NOMO-1 (cell line): ENCODE results near the gene OR4E1.
A peak's percentile ranks its signal among the peaks of the same experiment; 100 is the strongest.
"Not testable (repeated sequence)": the region's sequence is repeated elsewhere in the genome, so short reads cannot be mapped to it uniquely, and the experiment has no call there.

Source experiments
- DNase-seq, 2 experiments: peaks; one replicate each; lab custom pipeline; 2025; ENCODE audit not compliant: unreplicated experiment in 2 of 2; lab: John Stamatoyannopoulos, UW

Gene OR4E1, protein sequence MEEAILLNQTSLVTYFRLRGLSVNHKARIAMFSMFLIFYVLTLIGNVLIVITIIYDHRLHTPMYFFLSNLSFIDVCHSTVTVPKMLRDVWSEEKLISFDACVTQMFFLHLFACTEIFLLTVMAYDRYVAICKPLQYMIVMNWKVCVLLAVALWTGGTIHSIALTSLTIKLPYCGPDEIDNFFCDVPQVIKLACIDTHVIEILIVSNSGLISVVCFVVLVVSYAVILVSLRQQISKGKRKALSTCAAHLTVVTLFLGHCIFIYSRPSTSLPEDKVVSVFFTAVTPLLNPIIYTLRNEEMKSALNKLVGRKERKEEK

GRCh38 chr14:21673718-21674117, at the start of gene OR4E1:
OR4E1 (minus strand) TSS chr14:21673818; CDS start chr14:21670935, 2,883 bp downstream.
- DNase-seq, result no peak

GRCh38 chr14:21721504-21721903, 47.9 kb upstream of the OR4E1 start:
- DNase-seq, result no peak

DNA sequence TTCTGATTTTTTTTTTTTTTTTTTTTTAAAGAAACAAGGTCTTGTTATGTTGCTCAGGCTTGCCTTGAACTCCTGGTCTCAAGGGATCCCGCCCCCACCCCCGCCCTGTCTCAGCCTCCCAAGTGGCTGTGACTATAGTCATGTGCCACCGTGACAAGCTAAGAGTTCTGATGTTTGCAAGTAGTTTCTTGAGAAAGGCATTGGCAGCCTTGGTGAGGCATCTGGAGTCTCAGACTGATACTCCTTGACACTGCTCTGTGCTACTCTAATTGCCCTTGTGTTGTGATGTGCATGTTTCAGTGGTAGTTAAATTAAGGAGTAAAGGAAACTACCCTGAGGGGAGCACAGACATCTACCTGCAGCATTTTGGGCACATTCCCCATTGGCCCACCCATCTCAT, 46.2 kb upstream of the OR4E1 start:
- no peak for DNase-seq

DNA sequence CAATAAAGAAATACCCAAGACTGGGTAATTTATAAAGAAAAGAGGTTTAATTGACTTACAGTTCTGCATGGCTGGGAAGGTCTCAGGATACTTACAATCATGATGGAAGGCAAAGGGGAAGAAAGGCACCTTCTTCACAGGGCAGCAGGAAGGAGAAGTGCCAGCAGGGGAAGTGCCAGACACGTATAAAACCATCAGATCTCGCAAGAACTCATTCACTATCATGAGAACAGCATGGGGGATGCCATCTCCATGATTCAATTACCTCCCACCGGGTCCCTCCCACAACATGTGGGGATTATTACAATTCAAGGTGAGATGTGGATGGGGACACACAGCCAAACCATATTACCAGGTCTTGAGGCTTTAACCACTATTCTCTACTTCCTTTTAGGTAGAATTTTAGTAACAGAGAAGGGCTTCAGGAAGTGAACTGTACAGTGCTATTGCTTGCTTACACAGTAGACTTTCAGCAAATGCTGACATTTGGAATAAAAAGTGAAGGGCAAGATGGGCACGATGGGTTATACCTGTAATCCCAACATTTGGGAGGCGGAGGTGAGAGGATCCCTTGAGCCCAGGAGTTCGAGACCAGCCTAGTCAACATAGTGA, 40.8 kb upstream of the OR4E1 start:
- DNase-seq, result no peak

GRCh38 chr14:21712036-21712435, 38.4 kb upstream of the OR4E1 start:
- no peak for DNase-seq

DNA sequence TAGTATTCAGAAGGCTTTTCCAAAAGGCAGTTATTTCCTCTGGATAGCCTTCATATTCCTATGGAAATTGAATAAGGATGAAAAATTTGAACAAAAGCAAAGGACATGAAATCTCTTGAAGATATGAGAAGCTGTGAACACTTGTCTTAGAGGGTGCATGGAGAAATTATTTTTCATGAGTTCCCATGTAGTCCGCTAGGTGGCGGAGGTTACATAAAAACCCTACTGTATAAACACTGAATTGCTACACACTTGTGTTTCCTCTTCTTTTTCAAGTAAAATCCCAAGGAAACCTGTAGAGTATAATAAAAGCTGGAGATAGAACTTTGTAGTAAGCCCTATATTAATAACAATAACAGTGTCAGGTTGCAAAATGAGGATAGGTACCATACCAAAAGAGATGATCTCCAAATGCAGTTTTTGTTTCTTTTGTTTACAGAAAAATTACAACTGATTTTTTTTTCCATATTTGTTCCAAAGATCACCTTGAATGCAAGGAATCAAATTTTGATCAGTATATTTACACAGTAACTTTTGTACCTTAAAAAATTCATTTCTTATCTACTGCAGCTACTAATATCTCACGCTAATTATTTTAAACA, 37.8 kb upstream of the OR4E1 start:
- peak in 1 of 2 experiments; percentile 41 for DNase-seq

GRCh38 chr14:21704338-21704737, 30.7 kb upstream of the OR4E1 start:
- no peak for DNase-seq

GRCh38 chr14:21703357-21704326, 30.0 kb upstream of the OR4E1 start:
- peak in 1 of 2 experiments; percentile 10 for DNase-seq

- no peak for DNase-seq
These were observed 28.7 kb upstream of the OR4E1 start for GRCh38 chr14:21702316-21702715.

GRCh38 chr14:21699551-21699950, 25.9 kb upstream of the OR4E1 start:
- DNase-seq, result no peak

GRCh38 chr14:21698538-21698937, 24.9 kb upstream of the OR4E1 start:
- not testable (repeated sequence) for DNase-seq

DNA sequence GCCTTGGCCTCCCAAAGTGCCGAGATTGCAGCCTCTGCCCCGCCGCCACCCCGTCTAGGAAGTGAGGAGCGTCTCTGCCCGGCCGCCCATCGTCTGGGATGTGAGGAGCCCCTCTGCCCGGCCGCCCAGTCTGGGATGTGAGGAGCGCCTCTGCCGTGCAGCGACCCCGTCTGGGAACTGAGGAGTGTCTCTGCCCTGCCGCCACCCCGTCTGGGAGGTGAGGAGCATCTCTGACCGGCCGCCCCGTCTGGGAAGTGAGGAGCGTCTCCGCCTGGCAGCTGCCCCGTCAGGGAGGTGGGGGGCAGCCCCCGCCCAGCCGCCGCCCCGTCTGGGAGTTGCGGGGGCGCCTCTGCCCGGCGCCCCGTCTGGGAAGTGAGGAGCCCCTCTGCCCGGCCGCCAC, 24.0 kb upstream of the OR4E1 start:
- DNase-seq, result not testable (repeated sequence)

- DNase-seq, result no peak
These were observed 20.8 kb upstream of the OR4E1 start for GRCh38 chr14:21694425-21694824.

GRCh38 chr14:21686468-21686867, 12.8 kb upstream of the OR4E1 start:
- no peak for DNase-seq

DNA sequence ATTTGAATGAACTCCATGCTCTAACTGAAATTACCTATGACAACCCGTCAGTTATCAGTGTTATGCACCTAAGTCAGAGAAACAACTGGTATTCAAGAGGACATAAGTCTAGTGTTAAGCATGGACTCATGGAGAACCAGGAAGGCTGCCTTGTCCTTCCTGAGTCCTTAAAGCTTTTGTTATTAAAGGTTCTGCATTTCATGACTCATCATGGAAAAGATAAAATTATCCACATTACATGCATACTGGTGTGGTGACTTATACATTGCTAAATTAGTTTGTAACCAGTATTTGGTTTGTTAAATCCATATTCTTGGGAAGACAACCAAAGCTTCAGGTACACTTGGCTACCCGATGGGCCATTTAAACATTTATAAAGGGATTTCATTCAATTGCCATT, 6.5 kb upstream of the OR4E1 start:
- DNase-seq, result no peak

GRCh38 chr14:21675566-21675965, 1.9 kb upstream of the OR4E1 start:
- DNase-seq, result no peak

DNA sequence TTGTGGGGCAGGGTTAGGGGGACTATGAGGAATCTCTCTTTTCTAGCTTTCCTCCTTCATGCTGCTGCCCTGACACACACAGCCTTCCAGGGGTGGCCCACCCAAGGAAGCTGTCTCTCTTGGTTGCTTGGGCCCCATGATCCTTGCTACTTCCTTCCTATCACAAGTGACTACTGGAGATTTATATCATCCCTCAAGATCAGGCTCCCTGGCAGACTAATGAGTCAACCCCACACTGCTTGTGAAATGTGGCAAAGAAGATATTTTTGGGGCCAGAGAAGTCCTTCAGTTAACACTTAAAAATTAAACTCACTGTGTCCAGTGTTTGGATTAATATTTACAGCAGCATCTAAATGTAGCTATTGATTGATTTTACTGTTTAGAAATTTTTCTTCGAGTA, 1.5 kb downstream of the OR4E1 start:
- DNase-seq, result peak in 1 of 2 experiments; percentile 0

- no peak for DNase-seq
These were observed 2.2 kb downstream of the OR4E1 start for GRCh38 chr14:21671371-21671770.

DNA sequence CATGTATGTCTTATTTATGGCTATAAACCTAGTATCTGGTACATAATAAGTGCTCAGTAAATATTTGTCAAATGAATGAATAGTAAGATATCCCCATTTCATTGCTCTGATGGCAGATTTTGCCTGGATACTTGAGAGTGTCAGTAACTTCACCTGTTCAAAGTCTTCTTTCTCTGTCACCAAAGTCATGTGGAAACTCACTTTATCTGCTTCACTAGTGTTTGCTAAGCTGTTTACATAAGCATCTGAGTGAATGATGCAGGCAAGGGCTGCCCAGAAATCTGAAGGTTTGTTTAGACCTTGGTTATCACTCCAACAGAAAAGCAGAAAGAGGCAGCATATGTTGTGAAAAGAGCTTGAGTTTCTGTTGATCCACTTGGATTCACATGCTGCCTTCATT, 4.3 kb downstream of the OR4E1 start:
- DNase-seq, result no peak

DNA sequence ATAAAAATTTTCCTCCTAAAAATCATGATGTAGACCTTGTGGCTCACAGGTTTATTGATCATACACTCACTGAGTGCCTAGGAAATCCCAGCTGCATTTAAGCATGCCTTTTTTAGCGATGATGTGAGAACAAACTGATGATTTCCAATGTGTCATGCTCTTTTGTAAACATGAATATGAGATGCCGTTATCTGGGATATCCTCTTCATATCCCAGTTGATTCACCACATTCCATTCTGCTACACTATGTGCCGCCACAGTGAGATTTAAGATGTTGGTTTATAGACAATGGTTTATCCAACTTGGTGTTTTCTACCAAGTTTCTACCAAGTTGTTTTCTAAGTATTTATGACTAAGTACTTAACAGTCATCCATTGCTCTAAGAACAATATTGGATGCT, 5.2 kb downstream of the OR4E1 start:
- no peak for DNase-seq

DNA sequence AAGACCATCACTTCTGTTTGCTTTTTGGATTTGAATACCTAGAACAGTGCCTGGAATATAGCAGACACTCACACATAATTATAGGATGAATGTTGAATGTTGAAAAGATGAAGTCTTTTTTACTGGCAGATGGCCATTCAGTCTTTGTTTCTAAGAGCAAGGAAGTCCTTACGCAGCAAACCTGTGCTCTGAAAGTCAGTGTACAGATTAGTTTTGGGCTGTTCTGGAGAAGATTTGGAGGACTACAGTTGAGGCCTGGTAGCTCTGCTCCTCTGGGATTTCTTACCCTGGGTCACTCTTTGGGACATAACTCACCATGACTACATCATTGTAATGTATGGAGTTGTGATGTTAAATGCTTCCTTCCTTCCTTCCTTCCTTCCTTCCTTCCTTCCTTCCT, 16.6 kb downstream of the OR4E1 start:
- DNase-seq, result no peak
